ENCODE results near the gene GLIS1.
A peak's percentile ranks its signal among the peaks of the same experiment; 100 is the strongest.

The GLIS1 gene

DNA sequence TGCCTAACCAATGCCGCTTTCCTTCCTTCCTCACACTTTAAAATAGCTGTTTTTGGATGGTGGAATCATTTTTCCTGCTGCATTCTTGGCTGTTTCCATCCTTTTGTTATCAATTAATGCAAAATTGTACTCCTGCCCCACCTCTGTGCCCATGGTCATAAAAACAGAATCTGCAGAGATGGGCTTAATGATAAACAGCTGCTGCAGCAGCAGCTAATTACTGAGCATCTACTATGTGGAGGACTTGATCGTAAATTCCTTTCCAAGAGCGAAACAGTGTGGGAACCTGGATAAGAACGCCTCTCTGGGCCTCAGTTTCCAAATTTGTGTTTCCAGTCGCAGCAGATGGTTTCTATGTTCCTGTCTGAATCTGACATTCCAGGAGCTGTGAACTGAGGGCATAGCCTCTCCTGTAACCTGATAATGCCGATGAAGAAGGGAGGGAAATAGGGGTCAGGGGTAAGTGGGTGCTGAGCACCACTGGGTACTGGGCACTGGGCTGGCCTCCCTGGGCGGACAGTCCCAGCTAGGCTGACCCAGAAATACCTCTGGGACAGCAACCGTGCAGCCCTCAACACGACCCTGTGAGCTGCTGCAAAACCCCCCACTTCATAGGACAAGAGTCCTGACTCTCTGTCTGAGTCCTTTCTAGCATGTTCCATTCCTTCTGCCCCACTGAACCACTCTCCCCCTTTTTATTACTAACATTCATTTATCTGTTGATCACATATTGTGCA is 158.1 kb downstream of the GLIS1 start:
- no peak for DNase-seq (ENCODE audit: low read depth)

DNA sequence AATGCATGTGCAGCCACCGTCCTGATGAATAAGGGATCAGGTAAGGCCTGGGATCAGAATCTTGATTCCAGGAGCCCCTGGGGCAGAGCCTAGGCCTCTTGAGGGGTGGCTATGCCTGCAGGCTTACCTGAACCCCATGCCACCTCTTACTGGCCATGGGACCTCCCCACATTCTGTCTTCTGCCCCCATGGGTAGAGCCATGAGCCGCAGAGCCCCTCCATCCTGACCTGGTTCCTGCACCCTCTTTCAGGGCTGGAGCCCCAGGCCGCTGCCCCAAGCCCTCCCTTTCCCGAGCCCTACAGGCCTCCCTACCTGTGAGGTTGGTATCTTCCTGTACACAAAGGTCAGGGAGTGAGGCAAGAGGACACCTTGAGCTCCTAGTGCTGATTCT is 159.0 kb downstream of the GLIS1 start:
- DNase-seq (ENCODE audit: low read depth): no peak

DNA sequence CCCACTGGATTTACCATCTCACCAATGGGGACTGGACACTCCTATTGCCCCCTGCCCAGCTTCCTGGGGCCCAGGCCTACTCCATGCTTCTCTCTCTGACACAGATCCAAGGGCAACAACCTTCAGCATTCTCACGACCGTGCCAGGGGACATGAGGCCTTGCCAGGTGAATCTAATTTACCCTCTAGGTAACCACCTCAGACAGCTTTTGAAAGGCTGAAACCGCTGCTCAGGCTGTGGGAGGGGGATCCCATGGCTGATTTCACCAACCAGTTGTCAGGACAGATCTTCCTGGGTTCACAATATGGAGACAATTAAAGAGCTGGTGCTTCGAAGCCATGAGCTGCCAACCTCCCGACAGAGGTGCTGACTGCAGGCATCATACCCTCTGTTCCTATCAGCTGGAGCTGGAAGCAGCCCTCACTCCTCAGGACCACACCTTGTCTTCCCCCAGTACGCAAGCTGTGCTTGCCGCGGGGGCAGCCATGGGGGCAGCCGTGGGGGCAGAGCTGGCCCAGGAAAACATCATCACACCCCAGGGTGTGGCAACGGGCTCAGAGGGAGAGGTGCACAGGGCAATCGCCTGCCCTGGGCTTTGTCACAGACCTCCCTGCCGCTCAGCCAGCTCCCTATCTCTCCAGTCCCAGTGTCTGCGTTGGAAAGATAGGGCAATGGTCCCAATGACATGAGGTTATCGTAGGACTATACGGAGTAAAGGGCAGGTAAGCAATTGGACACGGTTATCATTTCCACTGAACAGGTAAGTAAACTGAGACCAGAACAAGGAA is 159.5 kb downstream of the GLIS1 start:
- no peak for DNase-seq (ENCODE audit: low read depth)

DNA sequence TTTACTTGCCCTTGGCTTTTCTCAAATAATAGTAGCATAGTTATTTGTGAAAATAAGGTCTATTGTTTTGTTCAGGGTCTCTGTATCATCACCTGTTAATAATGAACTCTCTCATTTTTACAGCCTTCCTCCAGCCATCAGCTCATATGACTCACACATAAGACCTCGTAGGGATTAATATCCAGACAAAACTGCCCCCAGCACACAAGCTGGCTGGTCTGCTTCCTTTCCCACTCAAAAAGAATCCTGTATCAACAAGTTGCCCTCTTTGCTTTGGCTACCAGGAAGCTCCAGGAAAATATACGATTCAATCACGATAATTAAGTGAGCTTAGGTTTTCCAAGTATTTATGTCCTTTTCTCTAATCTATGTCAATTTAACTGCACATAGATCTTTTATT is 160.6 kb downstream of the GLIS1 start:
- no peak for DNase-seq (ENCODE audit: low read depth)

DNA sequence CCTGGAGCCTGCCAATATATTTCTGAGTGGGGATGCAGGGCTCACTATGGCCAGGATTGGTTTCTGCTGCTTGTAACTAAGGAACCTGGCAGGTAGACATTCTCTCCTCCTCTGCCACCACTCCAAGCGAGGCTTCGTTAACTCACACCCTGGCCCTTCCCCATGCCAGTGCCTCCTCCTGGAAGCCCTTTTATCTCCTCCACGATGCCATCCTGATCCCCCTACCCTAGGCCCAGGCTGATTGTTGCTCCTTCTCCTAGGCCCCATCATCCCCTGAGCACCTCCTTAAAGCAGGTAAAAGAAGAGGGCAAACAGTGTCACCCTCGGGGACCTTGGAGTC is 161.2 kb downstream of the GLIS1 start:
- no peak for DNase-seq (ENCODE audit: low read depth)

DNA sequence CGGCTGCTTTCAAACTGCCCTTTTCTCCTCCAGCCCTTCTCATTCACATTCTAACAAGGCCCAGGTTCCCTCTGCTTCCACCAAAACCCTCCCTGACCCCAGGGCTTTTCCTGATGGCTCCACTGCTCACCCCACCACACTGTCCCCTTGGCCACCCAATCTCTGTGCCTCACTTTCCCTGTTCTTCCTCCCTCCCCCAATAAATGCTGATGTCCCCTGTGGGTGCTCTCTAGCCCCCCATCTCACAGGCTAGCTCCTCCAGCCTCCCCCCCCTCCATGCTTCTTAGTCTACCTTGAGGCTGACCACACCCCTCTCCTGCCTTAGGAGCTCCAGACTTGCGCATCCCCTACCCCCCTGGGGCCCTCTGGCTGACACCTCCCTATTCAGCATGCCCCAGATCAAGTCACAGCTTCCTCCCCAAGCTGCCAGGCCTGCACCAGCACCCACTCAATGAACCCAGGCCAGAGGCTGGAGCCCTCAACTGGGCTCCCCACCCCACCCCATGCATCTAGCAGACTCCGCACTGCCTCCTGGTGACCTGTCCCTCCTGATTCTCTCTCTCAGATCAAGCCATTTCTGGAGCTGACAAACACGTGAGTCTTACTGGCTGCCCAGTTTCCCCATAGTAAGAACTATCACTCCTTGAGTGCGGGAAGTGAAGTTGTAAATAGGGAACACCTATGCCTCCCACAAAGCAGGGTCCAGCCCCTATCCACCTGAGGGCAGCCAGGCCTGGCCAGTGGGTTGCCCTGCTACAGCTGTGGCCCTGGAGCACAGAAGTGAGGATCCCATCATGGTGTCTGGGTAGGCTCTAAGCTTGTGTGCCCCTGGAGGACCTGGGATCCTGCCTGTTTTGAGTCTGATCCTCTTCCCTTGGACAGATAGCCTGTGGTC is 161.9 kb downstream of the GLIS1 start:
- no peak for DNase-seq (ENCODE audit: low read depth)

GRCh38 chr1:53576381-53576801 is 162.6 kb downstream of the GLIS1 start:
- DNase-seq (ENCODE audit: low read depth): no peak

DNA sequence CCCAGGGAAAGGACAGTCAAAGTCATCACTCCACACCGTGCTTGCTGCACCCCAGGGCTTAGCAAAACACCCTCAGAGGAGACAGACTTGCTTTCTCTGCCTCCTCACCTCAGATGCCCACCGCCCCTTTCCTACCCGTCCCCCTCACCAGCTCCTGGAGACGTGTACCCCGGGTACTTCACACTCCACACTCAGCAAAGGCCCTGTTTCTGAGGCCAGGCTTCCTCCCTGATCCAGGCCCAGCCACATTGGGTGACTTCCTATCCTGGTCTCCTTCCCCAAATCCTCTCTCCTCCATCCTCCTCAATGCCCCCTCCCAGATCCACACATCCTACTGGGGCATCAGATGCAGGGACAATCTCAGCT is 163.0 kb downstream of the GLIS1 start:
- no peak for DNase-seq (ENCODE audit: low read depth)

DNA sequence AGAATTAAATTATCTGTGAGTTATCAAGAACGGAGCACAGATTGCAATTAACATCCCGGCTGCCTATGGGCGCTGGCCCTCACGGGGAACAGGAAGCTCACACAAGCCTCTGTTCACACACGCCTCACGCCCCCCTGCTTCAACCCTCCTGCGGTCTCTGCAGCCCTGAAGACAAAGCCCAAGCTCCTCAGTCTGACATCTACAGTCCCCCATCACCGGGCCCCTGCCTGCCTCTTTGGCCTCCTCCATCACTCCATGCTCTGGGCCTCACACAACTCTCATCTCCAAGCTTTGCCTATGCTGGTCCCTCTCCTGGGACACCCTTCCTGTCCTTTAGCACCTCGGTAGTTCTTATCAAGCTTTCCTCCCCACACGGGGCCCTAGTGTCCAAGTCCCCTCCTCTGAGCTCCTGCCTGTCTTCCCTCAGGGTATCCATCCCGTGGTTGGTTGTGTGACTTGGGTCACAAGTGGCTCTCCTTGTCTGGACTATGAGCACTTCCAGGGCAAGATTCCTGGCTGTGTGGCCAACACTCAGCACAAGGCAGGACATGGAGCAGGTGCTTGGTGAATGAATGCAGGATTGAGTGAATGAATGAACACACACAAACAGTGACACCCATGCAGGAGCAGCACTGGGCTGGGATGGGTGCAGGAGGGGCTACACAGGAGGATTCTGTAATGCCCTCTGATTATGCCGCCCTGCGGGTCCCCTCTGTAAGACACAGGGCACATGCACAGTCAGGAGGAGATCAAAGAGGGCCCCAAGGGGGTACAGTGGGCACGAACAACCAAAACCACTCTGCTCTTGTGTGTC is 163.6 kb downstream of the GLIS1 start:
- no peak for DNase-seq (ENCODE audit: low read depth)

GRCh38 chr1:53574621-53575020 is 164.3 kb downstream of the GLIS1 start:
- DNase-seq (ENCODE audit: low read depth): no peak

- no peak for DNase-seq (ENCODE audit: low read depth)
These were observed 165.0 kb downstream of the GLIS1 start for GRCh38 chr1:53573931-53574330.

GRCh38 chr1:53573522-53573921 is 165.4 kb downstream of the GLIS1 start:
- DNase-seq (ENCODE audit: low read depth): no peak

- DNase-seq (ENCODE audit: low read depth): no peak
These were observed 166.2 kb downstream of the GLIS1 start for GRCh38 chr1:53572815-53573173.

DNA sequence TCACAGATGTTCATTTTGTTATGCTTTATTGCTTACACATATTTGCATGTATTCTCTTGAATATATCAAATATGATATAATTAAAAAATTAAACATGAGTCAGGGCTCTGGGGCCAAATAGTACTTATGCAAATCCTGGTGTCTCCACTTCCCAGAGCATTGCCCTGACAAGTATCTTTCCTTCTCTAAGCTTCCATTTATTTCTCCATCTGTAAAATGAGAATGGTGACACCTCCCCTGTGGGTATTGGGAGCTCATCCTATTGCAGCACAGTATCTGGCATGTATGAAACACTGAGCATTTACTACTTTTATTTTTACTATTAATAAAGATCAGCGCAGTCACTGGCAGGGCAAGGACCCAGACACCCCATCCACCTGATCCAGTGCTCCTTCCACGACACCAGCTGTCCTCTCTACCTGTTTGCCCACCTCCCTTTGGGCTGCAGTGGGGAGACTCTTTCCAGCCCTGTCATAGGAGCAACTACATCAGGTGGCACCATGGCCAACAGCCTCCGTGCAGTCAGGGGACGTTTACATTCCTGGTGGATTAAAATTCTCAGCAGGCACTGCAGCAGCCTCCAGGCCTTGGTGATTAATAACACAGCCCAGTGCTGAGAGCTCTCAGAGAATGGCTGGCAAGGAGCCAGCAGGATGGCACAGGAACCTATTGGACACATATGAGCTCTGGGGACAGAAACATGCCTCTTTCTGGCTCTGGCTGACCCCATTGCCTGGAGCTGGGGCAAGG is 166.7 kb downstream of the GLIS1 start:
- peak; percentile 68 for DNase-seq (ENCODE audit: low read depth)

DNA sequence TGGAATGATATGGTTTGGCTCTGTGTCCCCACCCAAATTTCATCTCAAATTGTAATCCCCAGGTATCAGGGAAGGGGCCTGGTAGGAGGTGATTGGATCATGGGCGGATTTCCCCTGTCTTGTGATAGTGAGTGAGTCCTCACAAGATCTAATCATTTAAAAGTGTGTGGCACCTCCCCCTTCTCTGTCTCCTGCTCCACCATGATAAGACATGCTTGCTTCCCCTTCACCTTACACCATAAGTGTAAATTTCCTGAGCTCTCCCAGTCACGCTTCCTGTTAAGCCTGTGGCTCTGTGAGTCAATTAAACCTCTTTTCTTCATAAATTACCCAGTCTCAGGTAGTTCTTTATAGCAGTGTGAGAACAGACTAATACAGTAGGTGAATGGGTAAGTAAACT is 170.4 kb downstream of the GLIS1 start:
- no peak for DNase-seq (ENCODE audit: low read depth)

DNA sequence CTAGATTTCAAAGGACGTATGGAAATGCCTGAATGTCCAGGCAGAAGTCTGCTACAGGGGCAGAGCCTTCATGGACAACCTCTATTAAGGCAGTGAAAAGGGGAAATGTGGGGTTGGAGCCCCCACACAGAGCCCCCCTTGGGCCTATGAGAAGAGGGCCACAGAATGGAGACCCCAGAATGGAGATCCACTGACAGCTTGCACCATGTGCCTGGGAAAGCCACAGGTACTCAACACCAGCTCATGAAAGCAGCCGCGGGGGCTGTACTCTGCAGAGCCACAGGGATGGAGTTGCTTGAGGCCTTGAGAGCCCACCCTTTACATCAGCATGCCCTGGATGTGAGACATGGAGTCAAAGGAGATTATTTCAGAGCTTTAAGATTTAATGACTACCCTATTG is 171.1 kb downstream of the GLIS1 start:
- DNase-seq (ENCODE audit: low read depth): no peak

- DNase-seq (ENCODE audit: low read depth): no peak
These were observed 171.5 kb downstream of the GLIS1 start for GRCh38 chr1:53567450-53567849.

DNA sequence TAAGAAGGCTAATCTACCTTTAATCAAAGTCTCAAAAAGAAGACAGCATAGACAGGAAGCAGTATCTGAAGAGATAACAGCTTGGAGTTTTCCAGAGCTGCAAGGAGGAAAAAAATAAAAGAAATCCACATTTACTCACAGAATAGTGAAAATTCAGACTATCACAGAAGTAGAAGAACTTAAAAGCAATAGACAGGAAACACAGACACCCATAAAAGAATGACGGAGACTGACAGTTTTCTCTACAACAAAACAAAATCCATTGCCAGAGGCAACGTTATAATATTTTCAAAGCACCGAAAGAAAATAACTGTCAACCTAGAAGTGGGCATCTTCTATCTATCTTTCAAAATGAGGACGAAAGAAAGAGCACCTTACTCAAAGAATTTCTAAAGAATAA is 175.4 kb downstream of the GLIS1 start:
- DNase-seq (ENCODE audit: low read depth): no peak

- no peak for DNase-seq (ENCODE audit: low read depth)
These were observed 176.0 kb downstream of the GLIS1 start for GRCh38 chr1:53562981-53563379.

DNA sequence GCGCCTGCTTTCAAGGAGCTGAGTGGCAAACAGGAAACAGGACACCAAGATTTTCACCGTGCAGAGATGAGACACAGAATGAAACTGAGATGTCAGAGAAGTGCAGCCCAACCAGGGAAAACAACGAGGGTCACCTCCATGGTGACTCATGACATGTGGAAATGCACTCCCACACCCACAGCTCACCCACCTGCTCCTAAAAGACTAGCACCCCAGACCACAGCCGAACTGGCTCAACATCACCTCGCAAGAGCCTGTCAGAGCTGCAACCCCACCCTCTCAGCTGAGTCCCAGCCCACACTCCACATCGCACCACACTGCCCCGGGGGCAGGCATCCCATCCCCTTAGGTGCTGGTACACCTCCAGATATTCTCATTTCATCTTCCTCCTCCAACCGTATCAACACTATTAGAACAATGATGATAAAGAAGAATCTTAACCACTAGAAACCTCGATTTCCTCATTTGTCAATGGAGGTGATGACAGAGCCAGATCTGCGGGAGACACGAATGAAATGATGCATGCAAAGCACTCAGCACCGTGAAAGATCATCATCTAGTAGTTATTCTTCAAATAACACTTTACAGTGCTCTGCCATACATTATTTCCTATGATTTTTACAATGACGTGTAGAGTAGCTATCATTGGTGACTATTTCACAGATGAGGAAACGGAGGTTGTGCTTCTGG is 176.5 kb downstream of the GLIS1 start:
- DNase-seq (ENCODE audit: low read depth): no peak
